Measurements from ENCODE around the gene VTN. TPM values are rescaled to one million over a fixed set of nuclear protein-coding genes. Genes with fewer than 3 reads are reported as not detected.

VTN gene
- total and polyA plus RNA-seq, 2 experiments from 2014 or later: 0.16 TPM; not detected in 1

- peaks cover 28% of the 10 kb centered on the region; the same call in 1 of the 2 replicates for H3F3A ChIP-seq (replicated peaks; ENCODE audit: low read depth)
- no peak overlapping the region; the same call in 2 of the 3 replicates for H3K4me3 Mint-ChIP-seq
- H3K9me3 Mint-ChIP-seq: no peaks in the 10 kb centered on the region
- peaks cover 7% of the 10 kb centered on the region for H3K27me3 Mint-ChIP-seq (ENCODE audit: insufficient read depth, low read depth, poor library complexity)
- no peak for TF ChIP-seq ETS1 (IDR thresholded peaks at IDR 0.05)
- TF ChIP-seq ZNF462 (CRISPR knock-in tag; IDR thresholded peaks at IDR 0.05): no peak
- TF ChIP-seq CREB1 (CRISPR knock-in tag; IDR thresholded peaks at IDR 0.05; ENCODE audit: low read depth): no peak
- TF ChIP-seq ZNF114 (CRISPR knock-in tag; IDR thresholded peaks at IDR 0.05): no peak
- TF ChIP-seq NANOG (IDR thresholded peaks at IDR 0.05; ENCODE audit: borderline replicate concordance): no peak
- TF ChIP-seq STAT1 (IDR thresholded peaks at IDR 0.05; ENCODE audit: unreplicated experiment): no peak
- no peak for TF ChIP-seq JUNB (IDR thresholded peaks at IDR 0.05; ENCODE audit: unreplicated experiment)
- no peak for TF ChIP-seq EZH2phosphoT487 (IDR thresholded peaks at IDR 0.05; ENCODE audit: unreplicated experiment)
- TF ChIP-seq CTCF (conservative IDR thresholded peaks at IDR 0.05; ENCODE audit: low read depth in 2 of 2): no peak
- no peak for TF ChIP-seq ZNF331 (CRISPR knock-in tag; IDR thresholded peaks at IDR 0.05; ENCODE audit: low read depth)
- no peak for TF ChIP-seq EZH2 (IDR thresholded peaks at IDR 0.05; ENCODE audit: low read depth, unreplicated experiment)
- no peak for TF ChIP-seq REST (IDR thresholded peaks at IDR 0.05; ENCODE audit: unreplicated experiment)
- TF ChIP-seq POLR2AphosphoS5 (IDR thresholded peaks at IDR 0.05; ENCODE audit: low read depth): no peak
- no peak for ATAC-seq
- H3K4me1 Mint-ChIP-seq: peaks cover 30% of the 10 kb centered on the region
- peaks cover 75% of the 10 kb centered on the region for H4K20me1 ChIP-seq (replicated peaks; ENCODE audit: insufficient read depth)
- H3K27me3 ChIP-seq (ENCODE audit: insufficient read depth): no peaks in the 10 kb centered on the region
- peaks cover 74% of the 10 kb centered on the region for H3K36me3 Mint-ChIP-seq (ENCODE audit: low read depth)
- H2AFZ ChIP-seq: no peak overlapping the region
- H3K4me1 ChIP-seq (ENCODE audit: insufficient read depth): peaks cover 40% of the 10 kb centered on the region
- H3K36me3 ChIP-seq (ENCODE audit: insufficient read depth): peaks cover 22% of the 10 kb centered on the region
- H3K79me2 ChIP-seq (replicated peaks; ENCODE audit: insufficient read depth): peaks cover 65% of the 10 kb centered on the region
- H3K27ac Mint-ChIP-seq: no peak overlapping the region
- DNase-seq (ENCODE audit: low spot score): no peak
- H3K27ac ChIP-seq (ENCODE audit: low read depth): peak overlapping the region; percentile 7
- no peak overlapping the region for H3K4me3 ChIP-seq
- no peak overlapping the region for H3K4me2 ChIP-seq
- no peaks in the 10 kb centered on the region for H3K9me2 ChIP-seq (ENCODE audit: insufficient read depth)
Observed at GRCh38 chr17:28324781-28325180, 45.3 kb downstream of the VTN start.

All from GM23338 (cell line).